ENCODE measurements around the gene ID3. TPM values are rescaled to one million over a fixed set of nuclear protein-coding genes. Genes with fewer than 3 reads are reported as not detected.

The ID3 gene
- total and polyA plus RNA-seq, 9 of the 15 experiments (the other 6 are each of a cell fraction or from before 2014, with no cell fraction given): 6.8 to 59.8 (median 23.5) TPM

DNA sequence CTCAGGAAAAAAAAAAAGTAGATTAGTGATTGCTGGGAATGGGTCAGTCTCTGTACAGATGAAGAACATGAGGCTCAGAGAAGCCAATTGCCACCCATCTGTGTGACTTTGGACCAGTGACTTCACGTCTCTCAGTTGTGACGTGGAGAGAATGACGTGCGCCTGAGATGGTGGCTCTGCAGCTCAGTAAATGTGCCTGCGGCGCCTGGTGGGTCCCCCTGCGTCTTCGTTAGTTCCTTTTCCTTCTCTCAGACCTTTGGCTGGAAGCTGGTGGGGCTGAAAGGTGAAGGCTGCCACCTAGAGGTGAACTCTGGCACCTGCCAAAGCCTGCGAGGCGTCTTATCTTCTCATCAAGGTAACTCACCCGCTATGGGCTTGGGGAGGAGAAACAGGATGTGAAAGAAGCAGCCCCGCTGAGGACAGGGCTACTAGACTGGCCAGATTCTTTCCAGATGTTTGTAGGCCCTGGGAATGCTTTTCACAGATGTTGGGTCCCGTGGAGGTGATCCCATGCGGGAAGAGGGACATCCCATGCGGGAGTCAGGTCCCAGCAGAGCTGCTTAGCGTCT is 19.5 kb downstream of the ID3 start (continued):
- TF ChIP-seq CREM (IDR thresholded peaks at IDR 0.05; ENCODE audit: low read depth) (peak; percentile 99), SMARCE1 (IDR thresholded peaks at IDR 0.05) (peak; percentile 75), CSDE1 (IDR thresholded peaks at IDR 0.05) (peak in 1 of 2 experiments; percentile 70; a peak in 2 of 4 replicates), STAG1 (CRISPR knock-in tag; IDR thresholded peaks at IDR 0.05; ENCODE audit: borderline replicate concordance) (peak; percentile 86), TRIM25 (IDR thresholded peaks at IDR 0.05; ENCODE audit: borderline replicate concordance) (0 out of 2 replicates have a peak, but pooled peaks have one; percentile 43), HNRNPK (IDR thresholded peaks at IDR 0.05; ENCODE audit: low read depth, low read length, poor library complexity, severe bottlenecking) (no peak), ZNF592 (IDR thresholded peaks at IDR 0.05) (peak; percentile 85), EP400 (IDR thresholded peaks at IDR 0.05) (peak; percentile 70), KHSRP (IDR thresholded peaks at IDR 0.05) (peak; percentile 82), GATAD2A (IDR thresholded peaks at IDR 0.05) (0 out of 2 replicates have a peak, but pooled peaks have one; percentile 64)
- TF ChIP-seq, protein P1, sequence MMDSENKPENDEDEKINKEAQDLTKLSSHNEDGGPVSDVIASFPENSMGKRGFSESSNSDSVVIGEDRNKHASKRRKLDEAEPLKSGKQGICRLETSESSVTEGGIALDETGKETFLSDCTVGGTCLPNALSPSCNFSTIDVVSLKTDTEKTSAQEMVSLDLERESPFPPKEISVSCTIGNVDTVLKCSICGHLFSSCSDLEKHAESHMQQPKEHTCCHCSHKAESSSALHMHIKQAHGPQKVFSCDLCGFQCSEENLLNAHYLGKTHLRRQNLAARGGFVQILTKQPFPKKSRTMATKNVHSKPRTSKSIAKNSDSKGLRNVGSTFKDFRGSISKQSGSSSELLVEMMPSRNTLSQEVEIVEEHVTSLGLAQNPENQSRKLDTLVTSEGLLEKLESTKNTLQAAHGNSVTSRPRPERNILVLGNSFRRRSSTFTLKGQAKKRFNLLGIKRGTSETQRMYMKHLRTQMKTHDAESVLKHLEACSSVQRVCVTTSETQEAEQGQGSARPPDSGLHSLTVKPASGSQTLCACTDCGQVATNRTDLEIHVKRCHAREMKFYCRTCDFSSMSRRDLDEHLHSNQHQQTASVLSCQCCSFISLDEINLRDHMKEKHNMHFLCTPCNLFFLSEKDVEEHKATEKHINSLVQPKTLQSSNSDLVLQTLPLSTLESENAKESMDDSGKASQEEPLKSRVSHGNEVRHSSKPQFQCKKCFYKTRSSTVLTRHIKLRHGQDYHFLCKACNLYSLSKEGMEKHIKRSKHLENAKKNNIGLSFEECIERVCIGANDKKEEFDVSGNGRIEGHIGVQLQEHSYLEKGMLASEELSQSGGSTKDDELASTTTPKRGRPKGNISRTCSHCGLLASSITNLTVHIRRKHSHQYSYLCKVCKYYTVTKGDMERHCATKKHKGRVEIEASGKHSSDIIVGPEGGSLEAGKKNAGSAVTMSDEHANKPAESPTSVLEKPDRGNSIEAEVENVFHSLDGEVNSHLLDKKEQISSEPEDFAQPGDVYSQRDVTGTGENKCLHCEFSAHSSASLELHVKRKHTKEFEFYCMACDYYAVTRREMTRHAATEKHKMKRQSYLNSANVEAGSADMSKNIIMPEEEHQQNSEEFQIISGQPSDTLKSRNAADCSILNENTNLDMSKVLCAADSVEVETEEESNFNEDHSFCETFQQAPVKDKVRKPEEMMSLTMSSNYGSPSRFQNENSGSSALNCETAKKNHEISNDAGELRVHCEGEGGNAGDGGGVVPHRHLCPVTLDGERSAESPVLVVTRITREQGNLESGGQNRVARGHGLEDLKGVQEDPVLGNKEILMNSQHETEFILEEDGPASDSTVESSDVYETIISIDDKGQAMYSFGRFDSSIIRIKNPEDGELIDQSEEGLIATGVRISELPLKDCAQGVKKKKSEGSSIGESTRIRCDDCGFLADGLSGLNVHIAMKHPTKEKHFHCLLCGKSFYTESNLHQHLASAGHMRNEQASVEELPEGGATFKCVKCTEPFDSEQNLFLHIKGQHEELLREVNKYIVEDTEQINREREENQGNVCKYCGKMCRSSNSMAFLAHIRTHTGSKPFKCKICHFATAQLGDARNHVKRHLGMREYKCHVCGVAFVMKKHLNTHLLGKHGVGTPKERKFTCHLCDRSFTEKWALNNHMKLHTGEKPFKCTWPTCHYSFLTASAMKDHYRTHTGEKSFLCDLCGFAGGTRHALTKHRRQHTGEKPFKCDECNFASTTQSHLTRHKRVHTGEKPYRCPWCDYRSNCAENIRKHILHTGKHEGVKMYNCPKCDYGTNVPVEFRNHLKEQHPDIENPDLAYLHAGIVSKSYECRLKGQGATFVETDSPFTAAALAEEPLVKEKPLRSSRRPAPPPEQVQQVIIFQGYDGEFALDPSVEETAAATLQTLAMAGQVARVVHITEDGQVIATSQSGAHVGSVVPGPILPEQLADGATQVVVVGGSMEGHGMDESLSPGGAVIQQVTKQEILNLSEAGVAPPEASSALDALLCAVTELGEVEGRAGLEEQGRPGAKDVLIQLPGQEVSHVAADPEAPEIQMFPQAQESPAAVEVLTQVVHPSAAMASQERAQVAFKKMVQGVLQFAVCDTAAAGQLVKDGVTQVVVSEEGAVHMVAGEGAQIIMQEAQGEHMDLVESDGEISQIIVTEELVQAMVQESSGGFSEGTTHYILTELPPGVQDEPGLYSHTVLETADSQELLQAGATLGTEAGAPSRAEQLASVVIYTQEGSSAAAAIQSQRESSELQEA (IDR thresholded peaks at IDR 0.05; ENCODE audit: low read depth): peak; percentile 77
- TF ChIP-seq, protein P2, sequence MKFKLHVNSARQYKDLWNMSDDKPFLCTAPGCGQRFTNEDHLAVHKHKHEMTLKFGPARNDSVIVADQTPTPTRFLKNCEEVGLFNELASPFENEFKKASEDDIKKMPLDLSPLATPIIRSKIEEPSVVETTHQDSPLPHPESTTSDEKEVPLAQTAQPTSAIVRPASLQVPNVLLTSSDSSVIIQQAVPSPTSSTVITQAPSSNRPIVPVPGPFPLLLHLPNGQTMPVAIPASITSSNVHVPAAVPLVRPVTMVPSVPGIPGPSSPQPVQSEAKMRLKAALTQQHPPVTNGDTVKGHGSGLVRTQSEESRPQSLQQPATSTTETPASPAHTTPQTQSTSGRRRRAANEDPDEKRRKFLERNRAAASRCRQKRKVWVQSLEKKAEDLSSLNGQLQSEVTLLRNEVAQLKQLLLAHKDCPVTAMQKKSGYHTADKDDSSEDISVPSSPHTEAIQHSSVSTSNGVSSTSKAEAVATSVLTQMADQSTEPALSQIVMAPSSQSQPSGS (CRISPR knock-in tag; IDR thresholded peaks at IDR 0.05): no peak
